ENCODE results near the gene PLA2G4F.

PLA2G4F gene, protein sequence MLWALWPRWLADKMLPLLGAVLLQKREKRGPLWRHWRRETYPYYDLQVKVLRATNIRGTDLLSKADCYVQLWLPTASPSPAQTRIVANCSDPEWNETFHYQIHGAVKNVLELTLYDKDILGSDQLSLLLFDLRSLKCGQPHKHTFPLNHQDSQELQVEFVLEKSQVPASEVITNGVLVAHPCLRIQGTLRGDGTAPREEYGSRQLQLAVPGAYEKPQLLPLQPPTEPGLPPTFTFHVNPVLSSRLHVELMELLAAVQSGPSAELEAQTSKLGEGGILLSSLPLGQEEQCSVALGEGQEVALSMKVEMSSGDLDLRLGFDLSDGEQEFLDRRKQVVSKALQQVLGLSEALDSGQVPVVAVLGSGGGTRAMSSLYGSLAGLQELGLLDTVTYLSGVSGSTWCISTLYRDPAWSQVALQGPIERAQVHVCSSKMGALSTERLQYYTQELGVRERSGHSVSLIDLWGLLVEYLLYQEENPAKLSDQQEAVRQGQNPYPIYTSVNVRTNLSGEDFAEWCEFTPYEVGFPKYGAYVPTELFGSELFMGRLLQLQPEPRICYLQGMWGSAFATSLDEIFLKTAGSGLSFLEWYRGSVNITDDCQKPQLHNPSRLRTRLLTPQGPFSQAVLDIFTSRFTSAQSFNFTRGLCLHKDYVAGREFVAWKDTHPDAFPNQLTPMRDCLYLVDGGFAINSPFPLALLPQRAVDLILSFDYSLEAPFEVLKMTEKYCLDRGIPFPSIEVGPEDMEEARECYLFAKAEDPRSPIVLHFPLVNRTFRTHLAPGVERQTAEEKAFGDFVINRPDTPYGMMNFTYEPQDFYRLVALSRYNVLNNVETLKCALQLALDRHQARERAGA

DNA sequence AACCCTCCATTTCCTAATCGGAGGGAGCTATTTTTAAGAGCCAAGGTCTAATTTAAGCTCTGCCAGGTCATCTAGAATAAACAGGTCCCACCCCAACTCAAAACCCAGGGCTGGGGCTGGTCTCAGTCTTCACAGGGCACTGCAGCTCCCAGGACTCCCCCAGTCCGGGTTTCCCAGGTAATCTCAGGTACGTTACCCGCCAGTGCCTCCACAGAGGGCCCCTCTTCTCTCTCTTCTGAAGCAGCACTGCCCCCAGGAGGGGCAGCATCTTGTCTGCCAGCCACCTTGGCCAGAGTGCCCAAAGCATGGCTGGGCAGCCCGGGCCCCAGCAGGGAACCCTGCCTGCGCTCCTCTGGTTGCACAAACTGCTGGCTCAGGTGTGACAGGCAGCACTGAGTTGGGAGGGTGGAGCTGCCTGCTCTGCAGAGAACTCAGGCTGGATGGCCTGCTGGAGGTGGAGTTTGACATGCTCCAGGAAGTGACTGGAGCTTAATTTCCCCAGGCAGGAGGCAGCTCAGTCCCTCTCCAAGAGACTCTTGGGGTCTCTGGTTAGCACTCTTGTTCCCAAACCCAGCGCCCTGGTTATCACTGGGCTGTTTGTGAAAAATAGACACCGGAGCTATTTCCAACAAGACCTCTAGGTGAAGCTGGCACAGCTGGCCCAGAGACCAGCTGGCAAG, at the start of gene PLA2G4F:
Gene PLA2G4F (minus strand): TSS at position 394 of the 680 bp plus-strand sequence. CDS start 87 bp downstream, at position 307.
- no peak for DNase-seq (ENCODE audit: low spot score)
- TF ChIP-seq, protein P1, sequence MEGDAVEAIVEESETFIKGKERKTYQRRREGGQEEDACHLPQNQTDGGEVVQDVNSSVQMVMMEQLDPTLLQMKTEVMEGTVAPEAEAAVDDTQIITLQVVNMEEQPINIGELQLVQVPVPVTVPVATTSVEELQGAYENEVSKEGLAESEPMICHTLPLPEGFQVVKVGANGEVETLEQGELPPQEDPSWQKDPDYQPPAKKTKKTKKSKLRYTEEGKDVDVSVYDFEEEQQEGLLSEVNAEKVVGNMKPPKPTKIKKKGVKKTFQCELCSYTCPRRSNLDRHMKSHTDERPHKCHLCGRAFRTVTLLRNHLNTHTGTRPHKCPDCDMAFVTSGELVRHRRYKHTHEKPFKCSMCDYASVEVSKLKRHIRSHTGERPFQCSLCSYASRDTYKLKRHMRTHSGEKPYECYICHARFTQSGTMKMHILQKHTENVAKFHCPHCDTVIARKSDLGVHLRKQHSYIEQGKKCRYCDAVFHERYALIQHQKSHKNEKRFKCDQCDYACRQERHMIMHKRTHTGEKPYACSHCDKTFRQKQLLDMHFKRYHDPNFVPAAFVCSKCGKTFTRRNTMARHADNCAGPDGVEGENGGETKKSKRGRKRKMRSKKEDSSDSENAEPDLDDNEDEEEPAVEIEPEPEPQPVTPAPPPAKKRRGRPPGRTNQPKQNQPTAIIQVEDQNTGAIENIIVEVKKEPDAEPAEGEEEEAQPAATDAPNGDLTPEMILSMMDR (IDR thresholded peaks at IDR 0.05; ENCODE audit: extremely low read depth, missing control alignments) = no peak

DNA sequence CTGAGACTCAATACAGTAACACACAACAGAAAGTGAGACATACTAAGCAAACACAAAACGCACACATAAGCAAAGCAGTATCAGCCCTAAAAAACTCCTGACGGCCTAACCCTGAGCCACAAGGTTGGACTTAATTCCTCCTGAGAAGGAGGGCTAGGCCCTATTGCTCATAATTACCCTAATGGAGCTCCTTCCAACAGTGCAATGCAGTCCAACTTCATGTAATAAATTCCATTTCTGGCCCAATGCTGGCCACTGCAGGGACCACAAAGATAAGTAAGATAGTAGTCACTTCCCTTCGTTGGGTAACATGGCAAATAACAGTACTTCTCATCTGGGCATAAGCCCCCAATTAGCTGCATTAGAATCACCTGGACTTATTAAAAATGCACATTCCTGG, 47.5 kb upstream of the PLA2G4F start:
- no peak for DNase-seq (ENCODE audit: low spot score)
- TF ChIP-seq, protein P1 (IDR thresholded peaks at IDR 0.05; ENCODE audit: extremely low read depth, missing control alignments) = no peak

DNA sequence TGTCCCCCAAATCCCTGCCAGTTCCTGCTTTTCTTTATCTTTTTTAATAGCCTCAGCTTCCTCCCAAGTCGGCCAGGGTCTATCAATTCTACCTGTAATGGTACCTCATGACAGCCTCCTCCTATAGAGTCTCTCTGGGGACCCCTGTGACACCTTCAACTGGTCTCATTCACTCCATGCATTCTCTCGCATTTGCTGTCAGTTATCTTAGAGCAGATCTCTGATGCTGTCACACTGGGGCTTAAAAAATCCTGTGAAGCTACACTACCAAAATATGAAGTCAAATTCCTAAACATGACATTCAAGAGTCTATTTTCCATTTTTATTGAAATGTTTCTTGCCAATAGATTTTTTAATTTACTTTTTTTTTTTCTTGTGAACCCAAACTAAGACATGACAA, 46.2 kb upstream of the PLA2G4F start:
- no peak for DNase-seq (ENCODE audit: low spot score)
- TF ChIP-seq, protein P1 (IDR thresholded peaks at IDR 0.05; ENCODE audit: extremely low read depth, missing control alignments) = no peak

DNA sequence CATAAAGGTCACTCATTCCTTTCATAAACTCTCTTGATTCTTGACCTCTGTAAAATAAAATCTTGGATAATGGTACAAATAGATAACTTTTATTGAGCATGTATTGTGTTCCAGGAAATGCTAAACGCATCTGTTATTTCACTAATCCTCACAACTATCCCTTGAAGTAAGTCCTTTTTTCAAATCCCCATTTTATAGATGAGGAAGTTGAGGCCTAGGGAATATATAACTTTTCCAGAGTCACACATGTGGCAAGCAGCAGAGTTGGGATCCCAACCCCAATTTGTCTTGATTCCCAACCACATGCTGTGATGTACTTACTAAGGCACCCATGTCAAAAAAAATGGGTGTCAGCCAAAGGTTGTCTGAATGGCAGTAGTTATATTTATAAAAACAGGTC, 45.4 kb upstream of the PLA2G4F start:
- TF ChIP-seq, protein P1 (IDR thresholded peaks at IDR 0.05; ENCODE audit: extremely low read depth, missing control alignments) = no peak
- no peak for DNase-seq (ENCODE audit: low spot score)

DNA sequence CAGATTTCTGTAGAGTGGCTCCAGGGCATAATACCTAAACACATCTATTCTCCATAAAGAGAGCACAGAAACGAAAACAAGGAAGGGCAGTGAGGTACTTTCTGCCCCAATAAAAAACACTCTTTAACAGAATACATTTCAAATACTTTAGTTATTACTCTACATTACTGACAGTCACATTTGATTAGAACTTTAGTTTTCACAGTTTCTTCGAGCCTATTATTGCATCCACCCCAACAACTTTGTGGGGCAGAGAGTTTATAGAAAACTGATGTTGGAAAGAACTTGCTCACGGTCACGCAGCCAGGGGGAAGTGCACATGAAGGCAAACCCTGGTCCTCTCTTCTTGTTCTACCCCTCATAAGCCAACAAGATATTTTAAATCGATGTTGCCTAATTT, 42.7 kb upstream of the PLA2G4F start:
- no peak for DNase-seq (ENCODE audit: low spot score)
- TF ChIP-seq, protein P1 (IDR thresholded peaks at IDR 0.05; ENCODE audit: extremely low read depth, missing control alignments) = no peak

DNA sequence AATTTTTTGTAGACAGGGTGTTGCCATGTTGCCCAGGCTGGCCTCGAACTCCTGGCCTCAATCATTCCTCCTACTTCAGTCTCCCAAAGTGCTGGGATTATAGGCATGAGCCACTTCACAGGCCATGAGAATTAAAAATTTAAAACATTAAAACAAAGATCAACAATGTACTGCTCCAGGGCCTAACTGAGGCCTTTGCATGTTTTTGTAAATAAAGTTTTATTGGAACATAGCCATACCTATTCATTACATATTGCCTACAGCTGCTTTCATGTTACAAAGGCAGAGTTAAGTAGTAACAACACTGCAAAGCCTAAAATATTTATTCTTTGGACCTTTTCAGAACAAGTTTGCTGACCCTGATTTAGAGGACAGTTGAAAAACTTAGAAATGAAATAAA, 42.1 kb upstream of the PLA2G4F start:
- TF ChIP-seq, protein P1 (IDR thresholded peaks at IDR 0.05; ENCODE audit: extremely low read depth, missing control alignments) = no peak
- no peak for DNase-seq (ENCODE audit: low spot score)

All from GM20000 (cell line).